ENCODE results near the gene IL18BP. TPM values are rescaled to one million over a fixed set of nuclear protein-coding genes. Genes with fewer than 3 reads are reported as not detected.

The IL18BP gene
- total RNA-seq, 1 donor from 2014 or later = 22.8 TPM

- intact Hi-C loops (cut with micrococcal nuclease) = loop anchor here (1.0 to 5.0 kb wide), 3 partner anchors 39 to 113 kb away; partner anchors contain the start of genes LRRC51, NUMA1 and XNDC1N
Measured at GRCh38 chr11:72041364-72042063, 42.8 kb downstream of the IL18BP start.

DNA sequence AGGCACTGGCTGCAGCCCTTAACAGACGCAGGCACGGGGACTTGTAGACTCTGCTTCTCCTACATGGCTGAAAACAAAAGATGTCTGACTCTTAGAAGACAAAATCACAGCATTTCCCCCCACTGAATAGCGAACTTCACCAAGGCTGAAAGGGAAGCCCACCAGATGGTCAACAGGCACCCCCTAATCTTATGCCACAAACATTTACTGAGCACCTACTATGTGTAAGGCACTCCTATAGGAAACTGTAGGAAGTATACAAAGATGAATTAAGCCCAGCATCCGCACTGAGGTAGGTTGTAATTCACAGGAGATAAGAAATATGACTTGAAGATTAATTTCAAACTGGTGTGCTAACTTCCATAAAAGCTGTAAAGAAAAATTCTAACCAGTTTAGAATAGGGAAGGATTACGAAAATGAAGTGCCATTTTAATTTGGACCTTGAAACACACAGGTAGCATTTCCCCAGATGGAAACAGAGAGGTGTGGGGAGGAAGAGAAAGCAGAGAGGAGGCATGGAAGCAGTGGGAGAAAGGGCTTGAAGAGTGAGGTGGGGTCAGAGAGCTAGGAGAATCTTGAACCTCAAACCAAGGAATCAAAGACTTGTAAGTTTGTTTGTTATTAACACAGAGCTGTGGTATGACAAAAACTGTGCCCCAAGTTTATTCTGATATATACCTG lies 43.5 kb downstream of the IL18BP start:
- intact Hi-C loops (cut with micrococcal nuclease) = loop anchor here (1.0 to 5.0 kb wide), 2 partner anchors 100 to 114 kb away; partner anchors contain the start of gene XNDC1N

GRCh38 chr11:72045849-72046248 lies 47.1 kb downstream of the IL18BP start:
- intact Hi-C loops (cut with micrococcal nuclease) = no loop called here

DNA sequence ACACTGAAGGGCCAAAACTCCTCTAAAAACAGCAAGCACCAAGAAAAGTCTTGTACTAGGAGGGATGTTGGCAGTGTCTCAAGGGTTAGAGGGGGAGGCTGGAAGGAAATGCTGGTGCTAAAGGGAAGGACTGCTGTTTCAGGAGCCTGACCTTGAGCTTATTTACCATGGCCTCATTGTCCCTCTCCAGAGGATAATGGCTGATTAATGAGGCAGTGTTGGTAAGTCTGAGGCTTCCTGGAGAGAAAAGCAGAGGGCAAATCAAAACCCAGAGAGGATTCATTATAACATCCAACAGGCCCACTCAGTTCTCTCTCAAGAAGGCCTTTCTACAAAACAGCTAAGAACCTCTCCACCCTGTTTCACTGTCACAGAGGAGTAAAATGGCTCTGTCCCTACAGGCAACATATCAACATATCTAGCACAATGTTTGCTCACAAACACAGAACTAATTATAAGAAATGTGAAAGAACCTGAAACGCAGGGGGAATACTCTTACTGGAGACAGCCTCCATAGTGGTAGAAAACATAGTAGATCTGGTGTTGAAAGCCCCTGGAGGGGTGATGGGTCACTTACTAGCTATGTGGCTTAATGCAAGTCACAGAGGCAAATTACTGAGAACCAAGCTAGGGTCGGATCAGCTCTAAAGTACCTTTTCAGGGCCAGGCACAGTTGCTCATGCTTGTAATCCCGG lies 50.2 kb downstream of the IL18BP start:
- intact Hi-C loops (cut with micrococcal nuclease) = no loop called here

Other genes starting within 250 kb of the IL18BP start
- not detected in 2 replicates for gene DEFB108B, start 165.7 kb upstream of the IL18BP start, total RNA-seq
- not detected in 2 replicates for gene DEFB131B, start 120.5 kb upstream of the IL18BP start, total RNA-seq
- gene XNDC1N, start 70.3 kb upstream of the IL18BP start, total RNA-seq = 15.1 and 21.5 TPM in 2 replicates
- 37.3 and 41.2 TPM in 2 replicates for gene RNF121, start 69.9 kb upstream of the IL18BP start, total RNA-seq
- 181 and 183 TPM in 2 replicates for gene NUMA1, start 81.6 kb downstream of the IL18BP start, total RNA-seq
- gene LRRC51, start 81.9 kb downstream of the IL18BP start, total RNA-seq = 6.2 and 6.7 TPM in 2 replicates
- 81.5 and 82.6 TPM in 2 replicates for gene LAMTOR1, start 104.4 kb downstream of the IL18BP start, total RNA-seq
- not detected in 2 replicates for gene TOMT, start 107.0 kb downstream of the IL18BP start, total RNA-seq
- 46.0 and 53.8 TPM in 2 replicates for gene ANAPC15, start 113.8 kb downstream of the IL18BP start, total RNA-seq
- gene FOLR3, start 136.8 kb downstream of the IL18BP start, total RNA-seq = not detected in 2 replicates
- gene FOLR1, start 193.2 kb downstream of the IL18BP start, total RNA-seq = not detected in 2 replicates
- not detected in 2 replicates for gene FOLR2, start 217.9 kb downstream of the IL18BP start, total RNA-seq
- gene INPPL1, start 225.9 kb downstream of the IL18BP start, total RNA-seq = 111 and 117 TPM in 2 replicates
- gene PHOX2A, start 245.3 kb downstream of the IL18BP start, total RNA-seq = not detected in 2 replicates